Cortex of kidney (tissue), 1 donor: Measurements from ENCODE around the gene DAB1.

ENCODE experiments used
- DNase-seq: peaks from one replicate; lab custom pipeline; 2025; lab: John Stamatoyannopoulos, UW

The DAB1 gene

GRCh38 chr1:57218487-57219079, 205.3 kb downstream of the DAB1 start:
- no peak for DNase-seq

- no peak for DNase-seq
These were observed 206.0 kb downstream of the DAB1 start for GRCh38 chr1:57217905-57218304.

- no peak for DNase-seq
These were observed 208.8 kb downstream of the DAB1 start for GRCh38 chr1:57214951-57215575.

GRCh38 chr1:57210881-57211280, 213.0 kb downstream of the DAB1 start:
- no peak for DNase-seq

- DNase-seq, result no peak
These were observed 214.4 kb downstream of the DAB1 start for GRCh38 chr1:57209495-57209894.

- DNase-seq, result no peak
These were observed 215.0 kb downstream of the DAB1 start for GRCh38 chr1:57208741-57209302.

- no peak for DNase-seq
These were observed 217.8 kb downstream of the DAB1 start for GRCh38 chr1:57206038-57206437.

- DNase-seq, result no peak
These were observed 218.7 kb downstream of the DAB1 start for GRCh38 chr1:57204942-57205787.

- DNase-seq, result no peak
These were observed 219.8 kb downstream of the DAB1 start for GRCh38 chr1:57204091-57204490.

GRCh38 chr1:57202241-57202640, 221.6 kb downstream of the DAB1 start:
- DNase-seq, result no peak

- DNase-seq, result no peak
These were observed 224.9 kb downstream of the DAB1 start for GRCh38 chr1:57198912-57199311.

GRCh38 chr1:57195436-57195941, 228.4 kb downstream of the DAB1 start:
- no peak for DNase-seq

- no peak for DNase-seq
These were observed 231.6 kb downstream of the DAB1 start for GRCh38 chr1:57192222-57192621.

- no peak for DNase-seq
These were observed 233.0 kb downstream of the DAB1 start for GRCh38 chr1:57190898-57191297.

GRCh38 chr1:57188168-57188567, 235.7 kb downstream of the DAB1 start:
- no peak for DNase-seq

- DNase-seq, result no peak
These were observed 237.4 kb downstream of the DAB1 start for GRCh38 chr1:57186455-57186854.

GRCh38 chr1:57179001-57179400, 244.9 kb downstream of the DAB1 start:
- DNase-seq, result no peak

GRCh38 chr1:57175506-57175905, 248.4 kb downstream of the DAB1 start:
- no peak for DNase-seq

GRCh38 chr1:57172040-57172439, 251.8 kb downstream of the DAB1 start:
- no peak for DNase-seq

GRCh38 chr1:57167997-57168396, 255.9 kb downstream of the DAB1 start:
- no peak for DNase-seq

GRCh38 chr1:57165546-57165945, 258.3 kb downstream of the DAB1 start:
- DNase-seq, result no peak

GRCh38 chr1:57164584-57164983, 259.3 kb downstream of the DAB1 start:
- no peak for DNase-seq

GRCh38 chr1:57163789-57164188, 260.1 kb downstream of the DAB1 start:
- no peak for DNase-seq
